Gastroesophageal sphincter (tissue), 4 donors: ENCODE results near the gene BIK. TPM values are rescaled to one million over a fixed set of nuclear protein-coding genes. Genes with fewer than 3 reads are reported as not detected.
"Not testable (repeated sequence)": the region's sequence is repeated elsewhere in the genome, so short reads cannot be mapped to it uniquely, and the experiment has no call there.

Source experiments
- ATAC-seq: fragments of 150-250 bp; one replicate; pipeline ENCODE4 v1.9.1; 2016; ENCODE audit warnings: mild to moderate bottlenecking, moderate library complexity
- H3K27ac ChIP-seq, 4 donors: fragments of 200-600 bp; sonication (generic) in 3 of 4; 1 replicate in 3 of 4; 2 replicates in 1 of 4; pipeline ENCODE4 v1.5.1; 2016 to 2019
- H3K27me3 ChIP-seq: fragments of 200-600 bp; sonication (generic); one replicate; pipeline ENCODE4 v1.5.1; 2019
- H3K36me3 ChIP-seq, 2 donors: fragments of 200-600 bp; sonication (generic); one replicate each; pipeline ENCODE4 v1.5.1; 2019; ENCODE audit warnings: control low read depth in 1 of 2
- H3K4me1 ChIP-seq, 3 donors: fragments of 200-600 bp; sonication (generic); 1 replicate in 2 of 3; 2 replicates in 1 of 3; pipeline ENCODE4 v1.5.1; 2016 to 2019; ENCODE audit warnings: control low read depth in 2 of 3
- H3K4me3 ChIP-seq, 2 donors: fragments of 200-600 bp; sonication (generic); one replicate each; pipeline ENCODE4 v1.5.1; 2019; ENCODE audit warnings: mild to moderate bottlenecking in 1 of 2, moderate library complexity in 1 of 2
- H3K9me3 ChIP-seq, 3 donors: fragments of 200-600 bp; sonication (generic); one replicate each; pipeline ENCODE4 v1.5.1; 2017 to 2019; ENCODE audit warnings: control low read depth in 2 of 3
- CTCF ChIP-seq, 4 experiments: fragments of 200-600 bp in 2 of 4; fragments of 450-650 bp in 2 of 4; sonication (generic) in 1 of 4; IDR thresholded peaks; one replicate each; pipeline ENCODE4 v1.5.1; 2017 to 2019; ENCODE audit warnings: antibody characterized with exemption in 4 of 4, mild to moderate bottlenecking in 2 of 4, moderate library complexity in 2 of 4
- EP300 ChIP-seq: sonication (generic); formaldehyde crosslinking; IDR thresholded peaks from one replicate; pipeline ENCODE4 v1.6.1; 2017; ENCODE audit warnings: antibody characterized with exemption, mild to moderate bottlenecking
- POLR2A ChIP-seq, 2 donors: fragments of 450-650 bp; IDR thresholded peaks; one replicate each; pipeline ENCODE4 v1.6.1; 2017; ENCODE audit warnings: antibody characterized with exemption in 2 of 2, mild to moderate bottlenecking in 2 of 2, moderate library complexity in 1 of 2
- POLR2AphosphoS5 ChIP-seq: sonication (generic); formaldehyde crosslinking; IDR thresholded peaks from one replicate; pipeline ENCODE4 v1.6.1; 2017; ENCODE audit warnings: antibody characterized with exemption
- WGBS, 2 donors: methylation state at CpG; one replicate each; pipeline ENCODE4 v1.1.5; 2018; ENCODE audit warnings: low coverage in 1 of 2; 5-methylcytosine and 5-hydroxymethylcytosine counted together
- total RNA-seq, 4 donors: library from RNA; depleted of rRNA; stranded (reverse); fragments of >200 nt; gene quantifications; one replicate each; pipeline ENCODE4 v1.1.0, GENCODE V29; 2016

BIK gene
- total RNA-seq, 4 donors from 2014 or later, result 1.7 TPM; not detected in 3

GRCh38 chr22:43136801-43137200, 26.3 kb downstream of the BIK start:
- 52 to 58% methylated on average over 9 of the region's 10 CpGs for WGBS, 2 donors
- no peak for TF ChIP-seq CTCF (IDR thresholded peaks at IDR 0.05)
- no peak for TF ChIP-seq POLR2A (IDR thresholded peaks at IDR 0.05)
- no peak for TF ChIP-seq EP300
- no peak for TF ChIP-seq POLR2AphosphoS5
- Histone ChIP-seq H3K4me1 (peaks cover 0 to 32% (median 2%) of the 10 kb centered on the region in 3 donors), H3K36me3 (peaks cover 0 to 94% of the 10 kb centered on the region in 2 donors), H3K4me3 (no peak overlapping the region), H3K9me3 (no peaks in the 10 kb centered on the region), H3K27me3 (no peaks in the 10 kb centered on the region), H3K27ac (peak overlapping the region in 1 of 4 donors; percentile 7)
- no peak for ATAC-seq

- whole genome bisulfite sequencing, 2 donors, result 0% methylated on average over 2 to 11 of the region's 83 CpGs
- H3K27me3 ChIP-seq, result no peaks in the 10 kb centered on the region
- peaks cover 0 to 32% of the 10 kb centered on the region in 2 donors for H3K36me3 ChIP-seq
- peak within 1 kb of the TSS; percentile 85 to 88 for H3K4me3 ChIP-seq
- peak; percentile 55 for TF ChIP-seq POLR2AphosphoS5
- TF ChIP-seq CTCF (IDR thresholded peaks at IDR 0.05), result no peak
- TF ChIP-seq EP300, result no peak
- peak; percentile 49 to 57 for TF ChIP-seq POLR2A (IDR thresholded peaks at IDR 0.05)
- H3K27ac ChIP-seq, result peak within 1 kb of the TSS; percentile 4 to 78 (median 76)
- peaks cover 0 to 30% (median 7%) of the 10 kb centered on the region in 3 donors for H3K4me1 ChIP-seq
- no peaks in the 10 kb centered on the region for H3K9me3 ChIP-seq
- peak; percentile 96 for ATAC-seq
Observed at GRCh38 chr22:43142880-43143562, 32.5 kb downstream of the BIK start, which contains the start of gene MCAT. Gene MCAT, minus strand, starts transcription at chr22:43143398. Its CDS starts 50 bp downstream, at chr22:43143348.

DNA sequence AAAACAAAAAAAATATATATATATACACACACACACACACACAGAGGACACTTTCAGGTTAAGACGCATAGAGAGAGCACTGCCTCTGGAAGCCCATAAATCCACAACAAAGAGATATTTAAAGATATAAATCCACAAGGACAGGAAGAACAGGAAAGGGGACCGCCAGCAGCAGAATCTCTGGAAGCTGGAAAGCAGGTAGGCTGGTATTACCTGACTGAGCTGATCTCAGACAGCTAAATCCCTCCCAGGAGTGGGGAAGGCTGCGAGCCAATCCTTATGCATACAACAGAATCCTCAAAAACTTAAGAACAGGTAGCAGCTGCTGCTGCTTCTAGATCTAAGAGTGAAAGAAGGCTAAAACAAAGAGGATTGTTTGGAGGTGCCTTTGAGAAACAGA, 34.4 kb downstream of the BIK start:
- H3K9me3 ChIP-seq, result no peaks in the 10 kb centered on the region
- TF ChIP-seq POLR2A (IDR thresholded peaks at IDR 0.05) (no peak), CTCF (IDR thresholded peaks at IDR 0.05) (no peak), POLR2AphosphoS5 (no peak), EP300 (no peak)
- no peak for ATAC-seq

GRCh38 chr22:43145371-43145770, 34.8 kb downstream of the BIK start:
- H3K27ac ChIP-seq, ATAC-seq, H3K9me3 ChIP-seq, H3K27me3 ChIP-seq, H3K4me3 ChIP-seq, H3K36me3 ChIP-seq: not testable (repeated sequence)
- 75 to 96% methylated on average over 5 to 6 of the region's 8 CpGs for WGBS, 2 donors
- peaks cover 0 to 31% (median 7%) of the 10 kb centered on the region in 3 donors for H3K4me1 ChIP-seq

More for the DNA sequence above, 34.4 kb downstream of the BIK start:
- WGBS, 2 donors, result 60 to 75% methylated on average over 1 to 3 of the region's 3 CpGs
- Histone ChIP-seq H3K4me3 (no peak overlapping the region), H3K4me1 (peaks cover 0 to 30% (median 7%) of the 10 kb centered on the region in 3 donors), H3K27me3 (no peaks in the 10 kb centered on the region), H3K27ac (no peak overlapping the region), H3K36me3 (peaks cover 0 to 13% of the 10 kb centered on the region in 2 donors)

DNA sequence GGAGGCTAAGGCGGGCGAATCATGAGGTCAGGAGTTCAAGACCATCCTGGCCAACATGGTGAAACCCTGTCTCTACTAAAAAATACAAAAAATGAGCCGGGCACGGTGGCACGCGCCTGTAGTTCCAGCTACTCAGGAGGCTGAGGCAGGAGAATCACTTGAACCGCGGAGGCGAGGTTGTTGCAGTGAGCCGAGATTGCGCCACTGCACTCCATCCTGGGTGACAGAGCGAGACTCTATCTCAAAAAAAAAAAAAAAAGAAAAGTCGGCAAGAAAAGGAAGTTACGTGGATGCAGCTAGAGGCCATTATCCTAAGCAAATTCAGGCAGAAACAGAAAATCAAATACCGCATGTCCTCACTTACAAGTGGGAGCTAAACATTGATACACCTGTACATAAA, 35.8 kb downstream of the BIK start:
- not testable (repeated sequence) for H3K27ac ChIP-seq, ATAC-seq
- WGBS, 2 donors, result 58 to 100% methylated on average over 6 to 13 of the region's 15 CpGs

GRCh38 chr22:43147821-43148220, 37.3 kb downstream of the BIK start:
- ATAC-seq, result no peak
- WGBS, 2 donors, result 51 to 60% methylated on average over 4 to 8 of the region's 8 CpGs
- H3K27me3 ChIP-seq, result no peaks in the 10 kb centered on the region

More for the DNA sequence above, 35.8 kb downstream of the BIK start:
- H3K9me3 ChIP-seq, H3K4me3 ChIP-seq, H3K36me3 ChIP-seq, H3K27me3 ChIP-seq: not testable (repeated sequence)
- peaks cover 0 to 32% (median 12%) of the 10 kb centered on the region in 3 donors for H3K4me1 ChIP-seq

More at GRCh38 chr22:43147821-43148220, 37.3 kb downstream of the BIK start:
- TF ChIP-seq CTCF (IDR thresholded peaks at IDR 0.05) (no peak), POLR2A (IDR thresholded peaks at IDR 0.05) (no peak), EP300 (no peak), POLR2AphosphoS5 (no peak)
- H3K4me1 ChIP-seq, result peaks cover 0 to 32% (median 12%) of the 10 kb centered on the region in 3 donors
- H3K9me3 ChIP-seq, result no peaks in the 10 kb centered on the region
- H3K36me3 ChIP-seq, result no peaks in the 10 kb centered on the region
- no peak overlapping the region for H3K4me3 ChIP-seq
- peak overlapping the region in 1 of 4 donors; percentile 16 for H3K27ac ChIP-seq
